Endothelial cell of umbilical vein (primary cell): ENCODE data around the gene PPIP5K1. TPM values are rescaled to one million over a fixed set of nuclear protein-coding genes. Genes with fewer than 3 reads are reported as not detected.

Experiments
- BruUV-seq: library from RNA; stranded (reverse); fragments of 400-500 nt; replicated peaks from 2 replicates; lab custom pipeline; 2021; lab: Mats Ljungman, UMichigan
- CTCF ChIA-PET: fragments of 300-600, 350-600 bp; sonication (Branson Sonifier 250); formaldehyde crosslinking; loops from one replicate; lab custom pipeline; 2021; ENCODE audit warnings: antibody characterized with exemption, inconsistent platforms; lab: Charles Lee
- POLR2A ChIA-PET: fragments of 300-600, 350-600 bp; sonication (Branson Sonifier 250); formaldehyde crosslinking; loops from one replicate; lab custom pipeline; 2021; ENCODE audit warnings: antibody characterized with exemption, inconsistent platforms; lab: Charles Lee
- DNase-seq: peaks from one replicate; pipeline ENCODE4 v3.0.0-alpha.2; 2011; ENCODE audit warnings: low read depth, low spot score
- FAIRE-seq: peaks from 2 replicates; lab custom pipeline; 2011; peaks lifted over from hg19 to GRCh38; lab: Jason Lieb, UNC
- H2AFZ ChIP-seq: 2 replicates; pipeline ENCODE4 v1.6.0; 2012; ENCODE audit warnings: low read depth, low read length, control low read depth, inconsistent platforms
- H3K27ac ChIP-seq: 2 replicates; pipeline ENCODE4 v1.5.1; 2011; ENCODE audit warnings: low read depth, mild to moderate bottlenecking, control low read depth, low read length, moderate library complexity; ENCODE audit not compliant: insufficient read depth
- H3K27me3 ChIP-seq, 2 experiments: 2 replicates each; pipeline versions ENCODE4 v1.6.0 to v1.6.1; 2011; ENCODE audit warnings: low read length in 2 of 2, mixed read lengths in 1 of 2; ENCODE audit not compliant: control insufficient read depth in 2 of 2, insufficient read depth in 2 of 2
- H3K36me3 ChIP-seq, 2 experiments: 2 replicates in 1 of 2; 3 replicates in 1 of 2; pipeline ENCODE4 v1.5.1; 2011; ENCODE audit warnings: low read length in 2 of 2, mild to moderate bottlenecking in 1 of 2, moderate library complexity in 1 of 2; ENCODE audit not compliant: control insufficient read depth in 2 of 2, insufficient read depth in 2 of 2; ENCODE audit errors: extremely low read depth in 1 of 2
- H3K4me1 ChIP-seq: 3 replicates; pipeline ENCODE4 v1.5.1; 2011; ENCODE audit warnings: mild to moderate bottlenecking, low read length; ENCODE audit not compliant: control insufficient read depth, insufficient read depth; ENCODE audit errors: extremely low read depth
- H3K4me2 ChIP-seq: 2 replicates; pipeline ENCODE4 v1.6.1; 2011; ENCODE audit warnings: low read length, control low read depth, mixed read lengths; ENCODE audit not compliant: insufficient read depth
- H3K4me3 ChIP-seq, 3 experiments: fragments of 200-600 bp in 1 of 3; sonication (generic), shearing (Covaris generic) in 1 of 3; replicated peaks in 1 of 3; 2 replicates each; pipeline ENCODE4 v1.5.1; 2011 to 2016; ENCODE audit warnings: control low read depth in 3 of 3, low read length in 3 of 3, mild to moderate bottlenecking in 2 of 3, inconsistent platforms in 1 of 3, low read depth in 1 of 3, moderate library complexity in 1 of 3; ENCODE audit not compliant: insufficient read depth in 1 of 3
- H3K79me2 ChIP-seq: 2 replicates; pipeline ENCODE4 v1.6.0; 2012; ENCODE audit warnings: low read length, inconsistent platforms; ENCODE audit not compliant: control insufficient read depth, insufficient read depth
- H3K9ac ChIP-seq: replicated peaks from 2 replicates; pipeline ENCODE3; 2011; ENCODE audit warnings: low read length, control low read depth; ENCODE audit not compliant: insufficient read depth; ENCODE audit errors: extremely low read depth
- H3K9me1 ChIP-seq: replicated peaks from 3 replicates; pipeline ENCODE4 v1.6.0; 2011; ENCODE audit warnings: mild to moderate bottlenecking, low read length; ENCODE audit not compliant: control insufficient read depth, insufficient read depth; ENCODE audit errors: extremely low read depth
- H3K9me3 ChIP-seq: replicated peaks from 2 replicates; pipeline ENCODE4 v1.5.1; 2012; ENCODE audit warnings: low read length, inconsistent platforms; ENCODE audit not compliant: control insufficient read depth, insufficient read depth
- H4K20me1 ChIP-seq: replicated peaks from 2 replicates; pipeline ENCODE3; 2011; ENCODE audit warnings: mild to moderate bottlenecking, low read length; ENCODE audit not compliant: control insufficient read depth, insufficient read depth; ENCODE audit errors: extremely low read depth
- EZH2 ChIP-seq: IDR thresholded peaks from 2 replicates; pipeline ENCODE4 v1.6.1; 2012; ENCODE audit warnings: borderline replicate concordance, low read depth, mild to moderate bottlenecking, moderate library complexity, low read length, inconsistent platforms; ENCODE audit not compliant: severe bottlenecking
- FOS ChIP-seq: IDR thresholded peaks from 2 replicates; pipeline ENCODE4 v1.6.1; 2011; ENCODE audit warnings: mild to moderate bottlenecking, low read length, moderate library complexity, borderline replicate concordance; ENCODE audit not compliant: insufficient read depth
- GATA2 ChIP-seq: IDR thresholded peaks from 2 replicates; pipeline ENCODE4 v1.7.0; 2011; ENCODE audit warnings: low read depth, mild to moderate bottlenecking, moderate library complexity, mixed read lengths, low read length; ENCODE audit not compliant: insufficient read length, insufficient read depth
- JUN ChIP-seq: IDR thresholded peaks from 2 replicates; pipeline ENCODE4 v1.6.1; 2011; ENCODE audit warnings: borderline replicate concordance, low read depth; ENCODE audit not compliant: insufficient read length, insufficient read depth
- MYC ChIP-seq: IDR thresholded peaks from one replicate; pipeline ENCODE4 v1.6.1; 2011; ENCODE audit warnings: mild to moderate bottlenecking, low read depth, low read length
- POLR2A ChIP-seq: IDR thresholded peaks from 2 replicates; pipeline ENCODE4 v1.6.1; 2012; ENCODE audit warnings: low read depth, mild to moderate bottlenecking, control low read depth, low read length
- POLR2AphosphoS5 ChIP-seq: IDR thresholded peaks from 2 replicates; pipeline ENCODE4 v1.6.1; 2012; ENCODE audit warnings: low read depth, mild to moderate bottlenecking, control low read depth, low read length, moderate library complexity; ENCODE audit not compliant: insufficient read depth
- dilution Hi-C: fragments of 300-500 bp; cut with MboI; formaldehyde crosslinking; loops from one replicate; pipeline ENCODE4 v1.15.0; 2019; ENCODE audit warnings: low sequenced_read_pairs; ENCODE audit not compliant: extremely low pct_ligation_motif_present
- intact Hi-C: fragments of 100-400 bp; cut with micrococcal nuclease; formaldehyde crosslinking; loops from one replicate; pipeline ENCODE4 v1.10.0; 2022
- polyA plus RNA-seq, 4 experiments: library from polyadenylated mRNA; depleted of rRNA in 3 of 4; stranded (reverse) in 3 of 4; unstranded in 1 of 4; fragments of >200 nt; gene quantifications; 2 replicates each; pipeline versions ENCODE4 v1.2.1 to v1.2.3, GENCODE V29; 2011 to 2012; ENCODE audit warnings: missing spikeins in 1 of 4
- total RNA-seq: library from RNA; stranded (reverse); gene quantifications from 2 replicates; pipeline ENCODE4 v1.2.3, GENCODE V29; 2021
- TF ChIP-seq, protein P1 (sequence below), 2 donors: IDR thresholded peaks; 1 replicate in 1 of 2; 2 replicates in 1 of 2; pipeline ENCODE4 v1.5.1; 2011; ENCODE audit warnings: low read length in 2 of 2, mild to moderate bottlenecking in 2 of 2, moderate library complexity in 2 of 2, control low read depth in 1 of 2, inconsistent platforms in 1 of 2, low read depth in 1 of 2; ENCODE audit not compliant: insufficient read depth in 1 of 2; ENCODE audit errors: extremely low read depth in 1 of 2
- TF ChIP-seq, protein P2 (sequence below): IDR thresholded peaks from 2 replicates; pipeline ENCODE4 v1.6.1; 2011; ENCODE audit not compliant: insufficient read depth, insufficient read length

The PPIP5K1 gene
- total and polyA plus RNA-seq, 2 donors (not counting 3 experiments of a cell fraction or from before 2014, with no cell fraction given), result 22.2 to 35.3 TPM

DNA sequence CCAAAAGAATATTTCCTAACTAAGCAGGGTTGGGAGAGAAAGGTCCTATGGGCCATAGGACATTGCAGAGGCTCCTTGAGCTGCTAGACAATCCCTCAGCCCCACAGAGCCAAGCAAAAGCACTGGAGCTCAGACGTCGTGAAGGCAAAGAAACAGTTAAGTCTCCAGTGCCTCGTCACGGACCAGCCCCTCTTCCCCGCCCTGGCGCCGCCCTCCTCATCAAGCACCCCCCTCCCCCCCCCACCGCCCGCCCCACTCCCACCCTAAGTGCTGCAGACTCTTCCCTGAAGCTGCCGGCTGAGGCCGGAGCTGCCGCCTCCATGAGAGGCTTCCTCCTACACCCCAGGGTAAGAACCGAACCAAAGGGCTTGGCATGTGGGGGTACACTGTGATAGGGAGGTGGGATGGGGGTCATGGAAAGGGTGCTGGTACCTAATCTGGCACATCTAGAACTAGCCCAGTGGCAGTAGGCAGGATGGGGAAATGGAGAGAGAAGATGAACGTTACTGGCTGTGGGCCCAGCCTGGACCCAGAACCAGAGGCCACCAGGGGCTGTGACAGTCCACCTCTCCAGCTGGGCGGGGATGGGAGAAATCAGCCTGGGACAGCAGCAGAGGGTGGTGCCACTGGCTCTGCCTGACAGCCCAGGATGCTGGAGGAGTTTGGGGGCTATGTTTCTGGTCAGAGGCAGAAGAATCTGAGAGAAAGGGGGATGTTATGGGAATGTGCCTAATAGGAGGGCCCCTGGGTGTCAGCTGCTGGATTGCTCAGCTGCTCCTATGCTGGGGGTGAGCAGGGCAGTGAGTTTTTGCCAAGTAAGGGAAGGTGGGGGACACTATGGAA lies 72.4 kb downstream of the PPIP5K1 start, which contains the start of gene MAP1A:
Gene MAP1A (plus strand): TSS at position 255 of the 843 bp plus-strand sequence. CDS start 3,866 bp downstream, outside the sequence.
- TF ChIP-seq MYC (no peak), POLR2AphosphoS5 (no peak), JUN (no peak), EZH2 (no peak), GATA2 (no peak), FOS (no peak), POLR2A (no peak)
- TF ChIP-seq, protein P1, sequence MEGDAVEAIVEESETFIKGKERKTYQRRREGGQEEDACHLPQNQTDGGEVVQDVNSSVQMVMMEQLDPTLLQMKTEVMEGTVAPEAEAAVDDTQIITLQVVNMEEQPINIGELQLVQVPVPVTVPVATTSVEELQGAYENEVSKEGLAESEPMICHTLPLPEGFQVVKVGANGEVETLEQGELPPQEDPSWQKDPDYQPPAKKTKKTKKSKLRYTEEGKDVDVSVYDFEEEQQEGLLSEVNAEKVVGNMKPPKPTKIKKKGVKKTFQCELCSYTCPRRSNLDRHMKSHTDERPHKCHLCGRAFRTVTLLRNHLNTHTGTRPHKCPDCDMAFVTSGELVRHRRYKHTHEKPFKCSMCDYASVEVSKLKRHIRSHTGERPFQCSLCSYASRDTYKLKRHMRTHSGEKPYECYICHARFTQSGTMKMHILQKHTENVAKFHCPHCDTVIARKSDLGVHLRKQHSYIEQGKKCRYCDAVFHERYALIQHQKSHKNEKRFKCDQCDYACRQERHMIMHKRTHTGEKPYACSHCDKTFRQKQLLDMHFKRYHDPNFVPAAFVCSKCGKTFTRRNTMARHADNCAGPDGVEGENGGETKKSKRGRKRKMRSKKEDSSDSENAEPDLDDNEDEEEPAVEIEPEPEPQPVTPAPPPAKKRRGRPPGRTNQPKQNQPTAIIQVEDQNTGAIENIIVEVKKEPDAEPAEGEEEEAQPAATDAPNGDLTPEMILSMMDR (IDR thresholded peaks at IDR 0.05; ENCODE audit: extremely low read depth in 1 of 2, insufficient read depth in 1 of 2, low read depth in 1 of 2, low read length in 2 of 2), result no peak
- TF ChIP-seq, protein P2, sequence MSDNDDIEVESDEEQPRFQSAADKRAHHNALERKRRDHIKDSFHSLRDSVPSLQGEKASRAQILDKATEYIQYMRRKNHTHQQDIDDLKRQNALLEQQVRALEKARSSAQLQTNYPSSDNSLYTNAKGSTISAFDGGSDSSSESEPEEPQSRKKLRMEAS, result no peak
- H3K27me3 ChIP-seq, result peaks cover 0 to 6% of the 10 kb centered on the region in 2 experiments

More for the DNA sequence above, 72.4 kb downstream of the PPIP5K1 start, which contains the start of gene MAP1A:
- FAIRE-seq, result no peak
- H4K20me1 ChIP-seq, result no peaks in the 10 kb centered on the region
- H3K4me1 ChIP-seq, result peaks cover 21% of the 10 kb centered on the region
- BruUV-seq, result no TSS peak
- H3K4me2 ChIP-seq, result peak within 1 kb of the TSS; percentile 72
- intact Hi-C loops, result loop anchor here (10.0 kb wide), 1 partner anchor 227 kb away; the partner anchor contains the start of gene PDIA3
- CTCF ChIA-PET, result interaction anchor here (1.0 to 1.6 kb wide), 3 partner anchors 10 to 77 kb away, joined by 3 to 5 read pairs (median 3); no protein-coding TSS in a partner anchor
- H3K9me1 ChIP-seq, result no peaks in the 10 kb centered on the region
- no peaks in the 10 kb centered on the region for H3K9me3 ChIP-seq
- H3K27ac ChIP-seq, result no peak within 1 kb of the TSS
- dilution Hi-C loops, result no loop called here
- peak within 1 kb of the TSS; percentile 18 to 32 (median 24) for H3K4me3 ChIP-seq
- no peak for DNase-seq
- H3K79me2 ChIP-seq, result no peaks in the 10 kb centered on the region
- H3K36me3 ChIP-seq, result no peaks in the 10 kb centered on the region
- POLR2A ChIA-PET, result no interaction called here
- no peak within 1 kb of the TSS for H3K9ac ChIP-seq
- peak within 1 kb of the TSS; percentile 92 for H2AFZ ChIP-seq
